Measurements from ENCODE around the gene CC2D2B. TPM values are rescaled to one million over a fixed set of nuclear protein-coding genes. Genes with fewer than 3 reads are reported as not detected.

CC2D2B gene
- total RNA-seq, 1 experiment from 2014 or later, result not detected

GRCh38 chr10:96074776-96075175, 167.0 kb downstream of the CC2D2B start:
- Mint-ChIP-seq H3K27me3 (ENCODE audit: insufficient read depth, unreplicated experiment) (no peaks in the 10 kb centered on the region), H3K9me3 (ENCODE audit: unreplicated experiment) (no peaks in the 10 kb centered on the region), H3K27ac (ENCODE audit: low read depth, unreplicated experiment) (no peak overlapping the region), H3K4me1 (ENCODE audit: insufficient read depth, unreplicated experiment) (peaks cover 6% of the 10 kb centered on the region), H3K36me3 (ENCODE audit: insufficient read depth, unreplicated experiment) (no peaks in the 10 kb centered on the region), H3K4me3 (ENCODE audit: unreplicated experiment) (no peak overlapping the region)
- ChIA-PET CTCF (interaction anchor here (1.3 kb wide), 1 partner anchor 216 kb away, joined by 3 read pairs; no protein-coding TSS in a partner anchor), POLR2A (interaction anchor here (0.6 to 2.1 kb wide), 3 partner anchors 14 to 425 kb away, joined by 3 to 6 read pairs (median 5); no protein-coding TSS in a partner anchor)
- intact Hi-C loops (cut with micrococcal nuclease), result no loop called here
- no TSS peak for BruUV-seq (replicated peaks)
- DNase-seq (ENCODE audit: unreplicated experiment), result no peak
- no peak for TF ChIP-seq CTCF (IDR thresholded peaks at IDR 0.05; ENCODE audit: unreplicated experiment)

- no peak for TF ChIP-seq CTCF (IDR thresholded peaks at IDR 0.05; ENCODE audit: unreplicated experiment)
- BruUV-seq (replicated peaks), result no TSS peak
- Mint-ChIP-seq H3K4me1 (ENCODE audit: insufficient read depth, unreplicated experiment) (peaks cover 6% of the 10 kb centered on the region), H3K4me3 (ENCODE audit: unreplicated experiment) (no peak overlapping the region), H3K9me3 (ENCODE audit: unreplicated experiment) (peaks cover 4% of the 10 kb centered on the region), H3K36me3 (ENCODE audit: insufficient read depth, unreplicated experiment) (no peaks in the 10 kb centered on the region), H3K27ac (ENCODE audit: low read depth, unreplicated experiment) (no peak overlapping the region), H3K27me3 (ENCODE audit: insufficient read depth, unreplicated experiment) (no peaks in the 10 kb centered on the region)
- ChIA-PET CTCF (interaction anchor here (0.6 to 1.8 kb wide), 5 partner anchors 14 to 1971 kb away, joined by 3 to 4 read pairs (median 3); no protein-coding TSS in a partner anchor), POLR2A (interaction anchor here (0.6 to 2.1 kb wide), 3 partner anchors 13 to 79 kb away, joined by 3 to 6 read pairs (median 5); no protein-coding TSS in a partner anchor)
- DNase-seq (ENCODE audit: unreplicated experiment), result no peak
- intact Hi-C loops (cut with micrococcal nuclease), result no loop called here
These were observed 168.2 kb downstream of the CC2D2B start for GRCh38 chr10:96075977-96076376.

GRCh38 chr10:96077156-96077555, 169.4 kb downstream of the CC2D2B start:
- no peak for DNase-seq (ENCODE audit: unreplicated experiment)
- CTCF ChIA-PET, result no interaction called here
- Mint-ChIP-seq H3K27ac (ENCODE audit: low read depth, unreplicated experiment) (no peak overlapping the region), H3K4me3 (ENCODE audit: unreplicated experiment) (no peak overlapping the region), H3K36me3 (ENCODE audit: insufficient read depth, unreplicated experiment) (no peaks in the 10 kb centered on the region), H3K9me3 (ENCODE audit: unreplicated experiment) (peaks cover 5% of the 10 kb centered on the region), H3K4me1 (ENCODE audit: insufficient read depth, unreplicated experiment) (peaks cover 6% of the 10 kb centered on the region), H3K27me3 (ENCODE audit: insufficient read depth, unreplicated experiment) (no peaks in the 10 kb centered on the region)
- BruUV-seq (replicated peaks), result no TSS peak
- no peak for TF ChIP-seq CTCF (IDR thresholded peaks at IDR 0.05; ENCODE audit: unreplicated experiment)
- POLR2A ChIA-PET, result interaction anchor here (1.8 to 2.1 kb wide), 2 partner anchors 12 to 52 kb away, joined by 5 to 6 read pairs; no protein-coding TSS in a partner anchor
- intact Hi-C loops (cut with micrococcal nuclease), result no loop called here

GRCh38 chr10:96082153-96082552, 174.4 kb downstream of the CC2D2B start:
- Mint-ChIP-seq H3K27ac (ENCODE audit: low read depth, unreplicated experiment) (no peak overlapping the region), H3K27me3 (ENCODE audit: insufficient read depth, unreplicated experiment) (no peaks in the 10 kb centered on the region), H3K4me1 (ENCODE audit: insufficient read depth, unreplicated experiment) (no peaks in the 10 kb centered on the region), H3K4me3 (ENCODE audit: unreplicated experiment) (no peak overlapping the region), H3K36me3 (ENCODE audit: insufficient read depth, unreplicated experiment) (no peaks in the 10 kb centered on the region), H3K9me3 (ENCODE audit: unreplicated experiment) (peaks cover 5% of the 10 kb centered on the region)
- CTCF ChIA-PET, result interaction anchor here (0.6 to 1.2 kb wide), 2 partner anchors 65 to 185 kb away, joined by 3 read pairs; no protein-coding TSS in a partner anchor
- no peak for DNase-seq (ENCODE audit: unreplicated experiment)
- intact Hi-C loops (cut with micrococcal nuclease), result no loop called here
- POLR2A ChIA-PET, result no interaction called here
- no peak for TF ChIP-seq CTCF (IDR thresholded peaks at IDR 0.05; ENCODE audit: unreplicated experiment)
- BruUV-seq (replicated peaks), result no TSS peak

Small RNAs within 50 kb of the gene (microRNA-seq; reads per million reads assigned to microRNA genes)
- 27.4 reads per million, percentile 62 among the genes with 10 or more reads in this experiment for gene MIR3157

Other genes starting within 250 kb of the CC2D2B start
- gene TCTN3, start 214.0 kb upstream of the CC2D2B start, total RNA-seq (2022), result 32.5 and 37.3 TPM in 2 replicates
- not detected in 2 replicates for gene ENTPD1, start 151.8 kb upstream of the CC2D2B start, total RNA-seq (2022)
- gene CCNJ, start 135.6 kb downstream of the CC2D2B start, total RNA-seq (2022), result 9.3 and 10.8 TPM in 2 replicates
- 13.3 and 14.7 TPM in 2 replicates for gene ZNF518A, start 222.3 kb downstream of the CC2D2B start, total RNA-seq (2022)